ENCODE results near the gene OR51B4.
"Not testable (repeated sequence)": the region's sequence is repeated elsewhere in the genome, so short reads cannot be mapped to it uniquely, and the experiment has no call there.

Gene OR51B4

GRCh38 chr11:5269715-5270147, 32.0 kb downstream of the OR51B4 start, which contains the start of gene HBE1:
TSS of gene HBE1 (minus strand) at chr11:5269945. CDS start at chr11:5269890, 55 bp downstream.
- no peak for DNase-seq

- no peak for DNase-seq
Observed at GRCh38 chr11:5267033-5267563, 34.6 kb downstream of the OR51B4 start.

GRCh38 chr11:5266609-5267008, 35.1 kb downstream of the OR51B4 start:
- no peak for DNase-seq

- no peak for DNase-seq
Observed at GRCh38 chr11:5265832-5266231, 35.9 kb downstream of the OR51B4 start.

- DNase-seq: no peak
Observed at GRCh38 chr11:5258543-5259262, 43.0 kb downstream of the OR51B4 start.

DNA sequence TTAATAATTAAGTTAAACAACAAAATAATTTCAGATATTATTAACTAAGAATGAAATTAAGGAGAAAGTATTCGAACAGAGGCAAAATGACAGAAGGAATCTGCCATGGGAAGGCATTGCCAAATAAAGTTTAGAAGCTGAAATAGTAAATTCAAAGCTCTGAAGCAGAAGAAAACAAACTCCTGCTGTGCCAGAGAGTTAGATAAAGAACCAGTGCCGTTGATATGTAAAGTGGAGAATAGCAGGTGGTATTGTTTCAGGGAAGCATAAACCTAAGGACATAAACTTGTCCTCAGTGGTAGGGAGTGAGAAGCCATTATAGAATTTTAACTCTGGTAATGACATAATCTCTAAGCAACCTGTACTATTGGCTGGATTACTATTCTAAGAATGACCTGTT, 44.5 kb downstream of the OR51B4 start:
- no peak for DNase-seq

DNA sequence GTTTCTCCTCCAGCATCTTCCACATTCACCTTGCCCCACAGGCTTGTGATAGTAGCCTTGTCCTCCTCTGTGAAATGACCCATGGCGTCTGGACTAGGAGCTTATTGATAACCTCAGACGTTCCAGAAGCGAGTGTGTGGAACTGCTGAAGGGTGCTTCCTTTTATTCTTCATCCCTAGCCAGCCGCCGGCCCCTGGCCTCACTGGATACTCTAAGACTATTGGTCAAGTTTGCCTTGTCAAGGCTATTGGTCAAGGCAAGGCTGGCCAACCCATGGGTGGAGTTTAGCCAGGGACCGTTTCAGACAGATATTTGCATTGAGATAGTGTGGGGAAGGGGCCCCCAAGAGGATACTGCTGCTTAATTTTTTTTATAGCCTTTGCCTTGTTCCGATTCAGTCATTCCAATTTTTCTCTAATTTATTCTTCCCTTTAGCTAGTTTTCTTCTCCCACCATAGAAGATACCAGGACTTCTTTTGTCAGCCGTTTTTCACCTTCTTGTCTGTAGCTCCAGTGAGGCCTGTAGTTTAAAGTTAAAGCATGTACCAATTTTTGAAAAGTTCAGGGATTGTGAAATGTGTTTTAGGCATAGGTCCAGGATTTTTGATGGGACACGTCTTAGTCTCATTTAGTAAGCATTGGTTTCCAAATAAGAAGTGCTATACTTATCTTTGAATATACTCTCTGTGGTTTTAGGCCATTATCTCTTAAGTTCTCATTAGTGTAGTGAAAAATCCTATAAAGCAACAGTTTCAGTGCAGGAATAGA, 46.9 kb downstream of the OR51B4 start, which contains the start of gene HBG2:
TSS of gene HBG2 (minus strand) at position 136 of the 768 bp plus-strand sequence. CDS start at position 83, 53 bp downstream.
- DNase-seq: not testable (repeated sequence)

DNA sequence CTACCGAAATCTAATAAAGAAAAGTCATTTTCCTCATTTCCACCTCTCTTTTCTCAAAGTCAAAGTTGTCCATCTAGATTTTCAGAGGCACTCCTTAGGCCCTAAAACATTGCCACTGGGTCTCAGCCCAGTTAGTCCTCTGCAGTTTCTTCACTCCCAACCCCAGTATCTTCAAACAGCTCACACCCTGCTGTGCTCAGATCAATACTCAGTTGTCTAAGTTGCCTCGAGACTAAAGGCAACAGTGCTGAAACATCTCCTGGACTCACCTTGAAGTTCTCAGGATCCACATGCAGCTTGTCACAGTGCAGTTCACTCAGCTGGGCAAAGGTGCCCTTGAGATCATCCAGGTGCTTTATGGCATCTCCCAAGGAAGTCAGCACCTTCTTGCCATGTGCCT, 47.7 kb downstream of the OR51B4 start:
- not testable (repeated sequence) for DNase-seq

DNA sequence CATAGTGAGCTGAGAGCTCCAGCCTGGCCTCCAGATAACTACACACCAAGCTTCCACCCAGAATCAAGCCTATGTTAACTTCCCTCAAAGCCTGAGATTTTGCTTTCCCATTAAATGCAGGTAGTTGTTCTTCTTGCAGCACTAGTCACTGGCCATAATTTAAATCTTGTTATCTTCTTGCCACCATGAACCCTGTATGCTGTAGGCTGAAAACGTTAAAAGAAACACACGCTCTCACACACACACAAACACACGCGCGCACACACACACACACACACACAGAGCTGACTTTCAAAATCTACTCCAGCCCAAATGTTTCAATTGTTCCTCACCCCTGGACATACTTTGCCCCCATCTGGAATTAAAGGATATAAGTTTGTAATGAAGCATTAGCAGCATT, 48.3 kb downstream of the OR51B4 start:
- DNase-seq: not testable (repeated sequence)

DNA sequence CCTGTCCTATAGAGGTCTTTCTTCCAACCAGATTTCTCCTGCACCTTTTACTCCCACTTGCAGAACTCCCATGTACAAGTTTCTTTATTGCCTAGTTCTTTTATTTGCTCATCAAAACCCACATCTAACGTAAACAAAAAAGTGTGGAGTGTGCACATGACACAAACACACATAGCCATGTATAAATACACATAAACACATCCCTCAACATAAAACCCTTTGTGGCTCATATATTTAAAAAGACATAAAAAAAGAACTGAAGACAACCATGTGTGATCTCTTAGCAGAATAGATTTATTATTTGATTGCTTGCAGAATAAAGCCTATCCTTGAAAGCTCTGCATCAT, 48.9 kb downstream of the OR51B4 start:
- DNase-seq: no peak

DNA sequence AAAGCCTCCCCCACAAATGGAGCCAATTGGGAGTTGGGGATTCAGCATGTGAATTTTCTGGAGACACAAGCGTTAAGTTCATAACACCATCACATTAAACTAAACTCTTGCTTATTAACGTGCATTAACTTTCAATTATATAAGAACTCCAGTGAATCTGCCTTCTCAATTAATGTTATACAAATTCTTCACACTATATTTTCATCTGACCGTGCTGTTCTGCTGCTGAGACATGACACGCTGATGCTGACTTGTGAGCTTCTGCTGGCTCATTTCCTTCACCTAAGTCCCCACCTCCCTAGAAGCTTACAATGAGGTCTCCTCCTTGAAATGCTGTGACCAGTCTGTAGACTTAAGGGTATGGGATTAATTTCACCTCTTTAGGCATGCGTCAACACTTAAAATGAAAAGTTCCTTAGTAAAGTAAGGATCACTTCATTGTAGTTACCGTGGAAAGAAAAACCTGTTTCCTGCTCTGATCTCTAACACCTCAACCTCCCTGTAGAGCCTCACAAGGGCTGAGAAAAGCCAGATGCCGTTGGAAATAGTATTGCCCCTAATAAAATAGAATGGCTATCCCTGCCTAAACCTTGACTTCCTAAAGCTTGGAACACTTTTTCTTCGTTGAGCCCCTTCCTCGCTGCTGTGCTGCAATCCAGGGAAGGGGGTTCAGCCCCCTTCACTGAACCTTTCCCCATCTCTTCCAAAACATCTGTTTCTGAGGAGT, 49.4 kb downstream of the OR51B4 start:
- DNase-seq: no peak

- DNase-seq: no peak
Observed at GRCh38 chr11:5251746-5252145, 50.0 kb downstream of the OR51B4 start.

Data from CD4-positive, alpha-beta T cell treated with Interleukin-17A for 1 hour (primary cell).